Renal cortex interstitium (tissue), 11 donors: Measurements from ENCODE around the gene ANKIB1. TPM values are rescaled to one million over a fixed set of nuclear protein-coding genes. Genes with fewer than 3 reads are reported as not detected.
"Not testable (repeated sequence)": the region's sequence is repeated elsewhere in the genome, so short reads cannot be mapped to it uniquely, and the experiment has no call there.

Experiments
- DNase-seq, 11 donors: peaks; one replicate each; pipeline ENCODE4 v3.0.0-alpha.2; 2013; ENCODE audit warnings: low read depth in 9 of 11, low spot score in 4 of 11; ENCODE audit errors: extremely low read depth in 1 of 11
- polyA plus RNA-seq, 3 donors: library from polyadenylated mRNA; unstranded; fragments of 120-200 nt; gene quantifications; one replicate each; pipeline ENCODE4 v1.2.1, GENCODE V29; 2013; ENCODE audit not compliant: insufficient read length in 3 of 3

ANKIB1 gene
- polyA plus RNA-seq, 3 donors, result 43.9 to 55.5 (median 46.1) TPM

GRCh38 chr7:92427193-92427592 lies 181.4 kb downstream of the ANKIB1 start:
- DNase-seq, result no peak

- no peak for DNase-seq
Measured at GRCh38 chr7:92432299-92432946, 186.6 kb downstream of the ANKIB1 start.

GRCh38 chr7:92433019-92433418 lies 187.2 kb downstream of the ANKIB1 start:
- DNase-seq, result no peak

GRCh38 chr7:92435542-92435941 lies 189.8 kb downstream of the ANKIB1 start:
- DNase-seq, result no peak

- DNase-seq, result no peak
Measured at GRCh38 chr7:92436612-92437445, 191.1 kb downstream of the ANKIB1 start.

- DNase-seq, result no peak
Measured at GRCh38 chr7:92437956-92438491, 192.2 kb downstream of the ANKIB1 start.

- not testable (repeated sequence) for DNase-seq
Measured at GRCh38 chr7:92442720-92443119, 196.9 kb downstream of the ANKIB1 start.

GRCh38 chr7:92446869-92447344 lies 201.1 kb downstream of the ANKIB1 start:
- no peak for DNase-seq

GRCh38 chr7:92447345-92448204 lies 201.8 kb downstream of the ANKIB1 start, which contains the start of gene GATAD1:
Gene GATAD1 (plus strand): TSS chr7:92447482. CDS start chr7:92447730, 248 bp downstream.
- DNase-seq, result peak; percentile 80 to 92 (median 87)

GRCh38 chr7:92448205-92448747 lies 202.5 kb downstream of the ANKIB1 start:
- peak in 9 of 11 donors; percentile 16 to 62 (median 38) for DNase-seq

Other genes with a start within 250 kb of the ANKIB1 start
- 10 to 100 TPM; 76.4 to 99.3 (median 91.4) TPM for gene CYP51A1, start 111.5 kb upstream of the ANKIB1 start, polyA plus RNA-seq
- under 1 TPM; 0.14 to 0.50 (median 0.28) TPM for gene LRRD1, start 66.8 kb upstream of the ANKIB1 start, polyA plus RNA-seq
- 10 to 100 TPM; 43.1 to 53.2 (median 52.1) TPM for gene KRIT1, start 60 bp upstream of the ANKIB1 start, polyA plus RNA-seq
- gene GATAD1, start 201.5 kb downstream of the ANKIB1 start, polyA plus RNA-seq, result 10 to 100 TPM; 35.1 to 72.6 (median 42.5) TPM
- gene ERVW-1, start 232.0 kb downstream of the ANKIB1 start, polyA plus RNA-seq, result 1 to 10 TPM in 1 of 3 donors, under 1 TPM in 2; 0.73 to 2.5 (median 0.82) TPM